GM21619 (cell line): ENCODE measurements around the gene PRKAG2.

ENCODE experiments used
- ATAC-seq: cut with Tn5 transposase; IDR thresholded peaks from one replicate; pipeline ENCODE4 v1.9.1; 2021; ENCODE audit not compliant: unreplicated experiment

The PRKAG2 gene

GRCh38 chr7:151821226-151821625 is 55.7 kb downstream of the PRKAG2 start:
- ATAC-seq, result no peak

GRCh38 chr7:151820491-151821105 is 56.3 kb downstream of the PRKAG2 start:
- ATAC-seq, result no peak

GRCh38 chr7:151819866-151820265 is 57.0 kb downstream of the PRKAG2 start:
- no peak for ATAC-seq

GRCh38 chr7:151818674-151819519 is 58.0 kb downstream of the PRKAG2 start:
- ATAC-seq, result no peak

GRCh38 chr7:151817981-151818673 is 58.8 kb downstream of the PRKAG2 start:
- ATAC-seq, result no peak

- ATAC-seq, result no peak
Observed at GRCh38 chr7:151817315-151817690, 59.6 kb downstream of the PRKAG2 start.

- ATAC-seq, result no peak
Observed at GRCh38 chr7:151816562-151817314, 60.2 kb downstream of the PRKAG2 start.

- ATAC-seq, result no peak
Observed at GRCh38 chr7:151815419-151815818, 61.5 kb downstream of the PRKAG2 start.

GRCh38 chr7:151814400-151815009 is 62.4 kb downstream of the PRKAG2 start:
- ATAC-seq, result no peak

GRCh38 chr7:151813997-151814396 is 62.9 kb downstream of the PRKAG2 start:
- ATAC-seq, result no peak

- ATAC-seq, result no peak
Observed at GRCh38 chr7:151813445-151813844, 63.5 kb downstream of the PRKAG2 start.

- no peak for ATAC-seq
Observed at GRCh38 chr7:151812967-151813366, 63.9 kb downstream of the PRKAG2 start.

GRCh38 chr7:151810441-151811232 is 66.3 kb downstream of the PRKAG2 start:
- ATAC-seq, result no peak

GRCh38 chr7:151809864-151810170 is 67.1 kb downstream of the PRKAG2 start:
- ATAC-seq, result no peak

GRCh38 chr7:151809146-151809863 is 67.6 kb downstream of the PRKAG2 start:
- no peak for ATAC-seq

GRCh38 chr7:151808400-151809145 is 68.3 kb downstream of the PRKAG2 start:
- no peak for ATAC-seq

- ATAC-seq, result no peak
Observed at GRCh38 chr7:151807846-151808245, 69.1 kb downstream of the PRKAG2 start.

- no peak for ATAC-seq
Observed at GRCh38 chr7:151806952-151807775, 69.8 kb downstream of the PRKAG2 start.
